SKM-1 (cell line): ENCODE data around the gene CD79B.
A peak's percentile ranks its signal among the peaks of the same experiment; 100 is the strongest.
"Not testable (repeated sequence)": the region's sequence is repeated elsewhere in the genome, so short reads cannot be mapped to it uniquely, and the experiment has no call there.

Source experiments
- DNase-seq: peaks from one replicate; lab custom pipeline; 2025; ENCODE audit not compliant: unreplicated experiment; lab: John Stamatoyannopoulos, UW

The CD79B gene

DNA sequence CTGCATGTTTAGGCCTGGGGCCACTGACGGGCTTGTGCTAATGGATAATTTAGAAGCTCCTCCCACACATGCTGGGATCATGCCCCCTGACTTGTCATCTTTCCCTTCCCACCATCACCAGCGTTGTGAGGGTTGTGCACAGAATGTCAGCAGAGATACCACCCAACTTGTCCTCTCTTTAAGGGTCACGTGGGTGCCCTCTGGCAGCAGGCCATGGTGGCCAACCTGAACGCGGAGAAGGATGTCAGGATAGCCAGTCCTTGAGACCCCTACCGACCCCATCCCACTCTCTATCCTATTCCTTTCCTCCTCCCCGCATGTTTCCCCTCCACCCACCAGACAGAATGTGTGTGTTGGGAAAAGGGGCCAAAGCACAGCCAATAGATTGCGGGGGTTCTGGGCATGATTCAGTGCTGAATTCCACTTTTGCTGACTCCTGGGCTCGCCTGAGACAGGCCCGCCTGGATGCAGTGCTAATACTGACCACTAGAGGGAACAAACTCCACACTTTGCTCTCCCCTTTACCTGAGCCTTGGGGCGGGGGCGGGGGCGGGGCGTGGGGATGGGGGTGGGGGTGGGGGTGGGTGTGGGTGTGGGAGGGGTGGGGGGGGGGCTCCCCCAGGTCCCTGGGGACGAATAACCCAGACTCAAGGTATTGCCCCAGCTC lies 50.1 kb downstream of the CD79B start, which contains the start of gene GH2:
Gene GH2 (minus strand): TSS at position 10 of the 667 bp plus-strand sequence. CDS start 143 bp downstream, outside the sequence.
- peak; percentile 42 for DNase-seq

DNA sequence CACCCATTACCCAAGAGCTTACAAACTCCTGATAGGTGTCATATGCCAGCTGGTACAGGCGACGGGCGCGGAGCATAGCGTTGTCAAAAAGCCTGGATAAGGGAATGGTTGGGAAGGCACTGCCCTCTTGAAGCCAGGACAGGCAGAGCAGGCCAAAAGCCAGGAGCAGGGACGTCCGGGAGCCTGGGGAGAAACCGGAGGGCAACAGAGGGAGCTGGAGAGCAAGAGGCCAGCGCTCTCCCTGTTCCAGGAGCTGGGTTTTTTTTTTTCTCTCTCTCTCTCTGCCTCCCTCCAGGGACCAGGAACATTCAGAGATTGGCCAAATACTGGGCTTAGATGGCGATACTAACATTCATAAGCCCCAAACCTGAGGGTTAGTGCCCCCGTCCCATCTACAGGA lies 50.8 kb downstream of the CD79B start:
- DNase-seq: not testable (repeated sequence)

DNA sequence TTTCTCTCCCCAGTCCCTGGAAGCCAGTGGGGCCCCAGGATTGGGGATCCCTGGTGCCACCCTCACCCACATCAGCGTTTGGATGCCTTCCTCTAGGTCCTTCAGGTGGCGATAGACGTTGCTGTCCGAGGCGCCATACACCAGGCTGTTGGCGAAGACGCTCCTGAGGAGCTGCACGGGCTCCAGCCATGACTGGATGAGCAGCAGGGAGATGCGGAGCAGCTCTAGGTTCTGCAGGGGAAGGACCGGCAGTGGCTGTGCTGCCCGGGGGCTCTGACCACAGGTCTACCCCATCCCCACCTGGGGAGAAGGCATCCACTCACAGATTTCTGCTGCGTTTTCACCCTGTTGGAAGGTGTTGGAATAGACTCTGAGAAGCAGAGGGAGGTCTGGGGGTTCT lies 51.4 kb downstream of the CD79B start:
- DNase-seq: no peak
